Left ventricle myocardium superior (tissue), 1 donor: Measurements from ENCODE around the gene VSTM2L. TPM values are rescaled to one million over a fixed set of nuclear protein-coding genes. Genes with fewer than 3 reads are reported as not detected.
A peak's percentile ranks its signal among the peaks of the same experiment; 100 is the strongest.

Experiments
- ATAC-seq: fragments of 200-7000 bp; cut with Tn5 transposase; one replicate; pipeline ENCODE4 v1.9.1; 2020; ENCODE audit warnings: mild to moderate bottlenecking, moderate library complexity
- DNase-seq: peaks from one replicate; pipeline ENCODE4 v3.0.0-alpha.2; 2020
- intact Hi-C: fragments of 100-400 bp; cut with micrococcal nuclease; formaldehyde crosslinking; loops from one replicate; pipeline ENCODE4 v1.11.0; 2022
- total RNA-seq: library from RNA; stranded (reverse); fragmentation: NEBNext Ultra II Directional; extraction: Animal tissue kit (Norgen Biotek cat#: 25700); gene quantifications from one replicate; pipeline ENCODE4 v1.2.1, GENCODE V29; 2021
- donor health status: DM: no; HTN: yes; CAD: no; lungs with severe emphysema.

The VSTM2L gene
- total RNA-seq, 1 donor from 2014 or later, result 10.3 TPM

DNA sequence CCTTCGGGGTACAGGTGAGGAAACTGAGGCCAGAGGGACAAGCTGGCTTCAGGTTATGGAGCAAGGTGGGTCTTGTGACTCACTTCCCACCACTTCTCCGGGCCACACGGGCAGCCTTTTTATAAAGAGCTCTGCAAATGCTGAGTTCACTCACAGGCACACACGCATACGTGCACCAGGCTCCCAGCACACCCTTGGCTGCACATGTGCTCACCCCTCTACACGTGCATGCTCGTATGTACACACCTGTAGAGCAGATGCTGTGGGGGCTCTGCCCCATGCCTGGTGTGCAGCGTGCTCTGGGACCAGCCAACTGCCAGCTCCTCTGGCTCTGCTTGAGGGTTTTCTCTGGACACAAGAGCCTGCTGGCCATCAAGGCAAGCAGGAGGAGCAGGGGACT, 29.1 kb downstream of the VSTM2L start:
- intact Hi-C loops, result no loop called here
- no peak for ATAC-seq
- DNase-seq, result no peak

DNA sequence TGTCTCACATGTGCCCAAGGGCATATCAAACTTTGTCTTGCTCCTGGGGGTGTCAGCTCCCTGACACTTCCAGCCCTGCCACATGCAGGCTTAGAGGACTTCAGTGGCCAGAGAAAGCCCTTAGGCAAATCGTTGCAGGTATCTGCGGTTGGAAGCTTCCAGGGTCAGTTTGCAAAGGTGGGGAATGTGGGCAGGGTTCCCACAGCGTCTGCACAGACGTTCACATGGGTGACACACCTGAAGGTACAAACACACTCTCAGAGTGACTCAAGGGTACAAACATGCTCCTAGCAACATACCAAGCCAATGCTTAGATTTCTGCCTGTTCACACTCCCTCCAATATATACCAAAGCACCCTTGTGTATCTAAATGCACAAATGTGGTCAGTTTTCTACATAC, 30.0 kb downstream of the VSTM2L start:
- intact Hi-C loops, result no loop called here
- DNase-seq (no peak), ATAC-seq (no peak)

DNA sequence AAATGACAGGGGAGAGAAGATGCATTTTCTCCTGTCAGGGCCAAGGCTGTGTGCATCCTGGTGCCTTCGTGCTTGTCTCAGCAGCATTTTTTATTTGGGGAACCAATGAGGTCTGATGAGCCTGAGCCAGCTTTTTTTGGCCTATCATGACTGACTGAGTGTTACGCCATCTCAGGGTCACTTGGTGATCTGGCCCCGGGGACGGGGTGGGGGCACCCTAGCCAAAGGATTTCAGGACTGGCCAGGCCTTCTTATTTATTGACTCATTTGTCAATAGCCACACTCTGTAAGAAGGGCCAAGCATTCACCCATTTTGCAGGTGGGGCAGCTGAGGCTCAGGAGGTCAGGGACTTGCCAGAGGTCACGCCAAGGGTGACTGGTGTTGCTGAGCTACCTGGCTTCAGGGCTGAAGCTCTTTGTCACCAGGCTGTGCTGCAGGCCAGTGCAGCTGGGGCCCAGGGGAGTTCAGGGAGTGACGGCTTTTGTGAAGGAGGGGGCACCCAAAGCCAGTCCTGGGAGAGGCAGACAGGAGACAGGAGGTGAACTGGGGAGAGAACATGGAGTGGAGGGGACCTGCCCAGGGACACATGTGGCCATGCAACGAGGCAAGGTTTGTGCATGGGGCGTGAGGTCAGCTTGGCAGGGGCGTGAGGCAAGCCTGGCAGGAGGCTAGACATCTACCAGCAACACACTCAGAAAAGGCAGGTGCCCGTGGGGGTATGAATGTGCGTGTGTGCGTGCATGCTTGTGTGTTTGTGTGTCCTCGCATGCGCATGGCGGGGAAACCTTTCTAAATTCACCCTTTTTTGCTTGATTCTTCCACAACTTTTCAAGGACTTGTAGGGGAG, 31.1 kb downstream of the VSTM2L start:
- no peak for DNase-seq
- intact Hi-C loops, result no loop called here
- ATAC-seq, result no peak

DNA sequence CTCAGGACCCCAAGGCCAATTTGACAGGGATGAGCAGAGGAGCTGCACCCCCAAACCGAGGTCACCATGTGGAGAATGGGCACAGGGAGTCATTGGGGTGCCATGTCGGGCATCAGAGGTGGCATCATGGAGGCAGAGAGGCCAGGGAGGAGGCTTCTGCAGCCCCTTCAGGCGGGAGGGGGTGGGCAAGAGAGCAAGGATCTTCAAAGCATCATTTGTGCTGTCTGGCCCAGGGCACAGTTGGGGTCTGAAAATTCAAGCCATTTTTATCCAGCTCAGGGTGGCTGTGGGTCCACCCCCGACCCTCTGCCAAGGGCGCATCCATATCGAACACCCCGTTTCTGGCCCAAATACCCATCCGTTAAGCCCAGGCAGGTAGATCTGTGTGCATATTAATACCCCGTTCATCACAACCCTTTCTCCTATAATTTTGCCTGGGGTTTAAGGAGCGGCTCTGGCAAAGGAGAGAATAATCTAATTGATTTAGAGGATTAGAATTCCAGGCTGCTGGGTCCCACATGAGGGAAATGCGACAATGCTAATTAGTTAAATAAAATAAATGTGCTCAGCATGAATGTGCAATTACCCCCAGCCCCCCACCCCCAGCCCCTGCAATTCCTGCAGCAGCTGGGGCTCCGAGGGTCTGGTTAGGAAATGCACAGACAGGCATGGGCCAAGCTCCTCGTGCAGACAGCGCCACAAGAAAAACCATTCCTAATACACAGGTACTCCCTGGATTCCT, 31.9 kb downstream of the VSTM2L start:
- intact Hi-C loops, result no loop called here
- DNase-seq, result no peak
- no peak for ATAC-seq

DNA sequence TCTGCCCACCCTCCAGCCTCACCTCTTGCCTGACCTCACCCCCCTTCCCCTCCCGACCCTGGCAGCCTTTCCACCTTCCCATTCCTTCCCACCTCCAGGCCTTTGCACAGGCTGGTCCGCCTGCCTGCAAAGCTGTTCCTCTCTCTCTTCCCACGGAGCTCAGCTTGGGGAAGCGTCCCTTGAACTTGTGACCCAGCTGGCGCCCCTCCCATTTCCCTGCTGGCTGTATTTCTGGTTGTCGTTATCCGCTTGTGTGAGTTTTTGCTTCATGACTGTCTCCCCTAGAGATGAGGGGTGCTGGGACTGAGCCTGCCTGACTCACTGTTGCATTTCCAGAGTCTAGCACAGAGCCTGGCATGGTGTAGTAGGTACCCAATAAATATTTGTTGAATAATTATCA, 32.5 kb downstream of the VSTM2L start:
- intact Hi-C loops, result no loop called here
- no peak for ATAC-seq
- DNase-seq, result no peak

DNA sequence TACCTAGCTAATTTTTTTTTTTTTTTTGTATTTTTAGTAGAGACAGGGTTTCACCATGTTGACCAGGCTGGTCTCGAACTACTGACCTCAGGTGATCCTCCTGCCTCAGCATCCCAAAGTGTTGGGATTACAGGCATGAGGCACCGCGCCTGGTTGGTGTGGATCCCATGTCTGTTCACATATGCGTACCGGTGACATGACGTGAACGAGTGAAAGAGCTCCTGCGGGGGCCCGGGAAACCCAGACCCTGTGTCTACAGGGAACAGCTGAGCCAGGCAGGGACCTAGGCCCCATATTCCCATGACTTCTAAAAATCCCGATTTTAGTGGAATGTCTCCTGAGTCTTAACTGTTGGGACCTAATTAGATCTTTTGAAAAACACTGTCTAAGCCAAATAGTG, 33.1 kb downstream of the VSTM2L start:
- ATAC-seq, result no peak
- intact Hi-C loops, result no loop called here

DNA sequence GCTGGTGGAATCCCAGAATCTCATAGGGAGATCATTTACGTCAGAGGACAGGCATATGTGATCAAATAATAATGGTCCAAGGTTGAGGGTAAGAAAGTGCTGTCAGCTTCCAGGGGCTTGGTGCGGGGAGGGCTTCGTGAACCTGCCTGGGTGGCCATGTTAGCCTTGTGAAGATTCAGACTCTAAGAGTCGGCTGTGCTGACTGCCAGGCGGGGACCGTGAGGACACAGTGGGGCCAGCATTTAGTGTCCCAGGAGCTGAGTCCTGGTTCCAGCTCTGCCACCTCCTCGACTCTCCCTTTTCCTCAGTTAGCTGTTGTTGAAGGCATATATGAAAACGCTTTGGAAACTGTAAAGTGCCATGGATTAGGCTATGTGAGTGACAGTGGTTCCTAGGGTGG, 33.5 kb downstream of the VSTM2L start:
- no peak for DNase-seq
- ATAC-seq, result no peak

More for the DNA sequence above, 33.1 kb downstream of the VSTM2L start:
- no peak for DNase-seq

DNA sequence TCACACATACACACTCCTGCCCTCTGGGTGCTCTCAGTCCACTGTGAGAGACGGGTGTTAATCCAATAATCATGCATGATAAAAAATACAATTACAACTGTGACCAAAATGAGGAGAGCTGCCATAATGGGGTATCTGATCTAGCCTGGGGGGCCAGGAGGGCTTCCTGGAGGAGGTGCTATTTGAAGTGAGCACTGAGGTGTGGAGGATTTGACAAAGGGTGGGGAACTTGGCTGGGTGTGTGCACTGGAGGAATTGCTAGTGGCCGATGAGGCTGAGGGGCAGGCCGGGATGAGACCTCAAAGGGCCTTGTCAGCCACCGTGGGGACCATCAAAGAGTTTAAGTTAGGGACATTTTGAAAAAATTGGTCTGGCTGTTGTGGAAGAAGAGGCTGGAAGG, 34.8 kb downstream of the VSTM2L start:
- DNase-seq (no peak), ATAC-seq (no peak)
- intact Hi-C loops, result no loop called here

More for the DNA sequence above, 33.5 kb downstream of the VSTM2L start:
- intact Hi-C loops, result no loop called here

DNA sequence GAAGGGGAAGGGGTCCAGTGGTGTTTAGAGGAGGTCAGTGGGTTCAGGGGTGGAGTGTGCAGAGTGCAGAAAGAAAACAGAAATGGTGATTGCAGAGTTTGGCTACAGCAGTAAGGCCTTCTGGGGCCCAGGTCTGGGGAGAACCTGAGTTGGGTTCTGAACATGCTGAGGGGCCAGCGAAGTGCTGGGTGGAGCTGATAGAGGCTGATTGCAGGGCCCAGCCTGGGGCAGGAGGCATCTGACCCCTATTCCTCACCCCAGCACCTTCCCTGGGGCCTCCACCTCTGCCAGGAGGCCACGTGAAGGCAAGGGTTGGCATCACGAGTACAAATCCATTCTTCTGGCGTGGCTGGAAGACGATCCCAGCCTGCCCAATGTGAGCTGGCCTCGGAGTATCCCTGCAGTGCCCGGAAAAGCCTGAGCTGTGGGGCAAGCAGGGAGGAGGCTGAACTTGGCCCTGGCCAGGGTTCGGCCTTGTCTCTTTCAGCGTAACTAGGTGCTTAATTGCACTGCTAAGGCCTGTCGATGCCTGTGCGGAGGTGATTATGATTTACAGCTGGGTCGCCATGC, 35.3 kb downstream of the VSTM2L start:
- ATAC-seq, result no peak
- intact Hi-C loops, result no loop called here
- DNase-seq, result no peak

DNA sequence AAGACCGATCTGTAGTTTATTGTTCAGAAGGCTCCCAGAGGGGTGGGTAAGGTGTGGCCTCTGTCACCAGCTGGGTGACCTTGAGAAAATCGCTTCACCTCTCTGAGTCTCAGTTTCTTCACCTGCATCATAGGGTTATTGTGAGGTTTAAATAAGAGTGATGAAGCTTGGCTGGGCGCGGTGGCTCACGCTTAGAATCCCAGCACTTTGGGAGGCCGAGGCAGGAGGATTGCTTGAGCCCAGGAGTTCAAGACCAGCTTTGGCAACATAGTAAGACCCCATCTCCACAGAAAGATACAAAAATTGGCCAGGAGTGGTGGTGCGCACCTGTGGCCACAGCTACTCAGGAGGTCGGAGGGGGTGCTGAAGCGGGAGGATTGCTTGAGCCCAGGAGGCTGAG, 36.0 kb downstream of the VSTM2L start:
- intact Hi-C loops, result no loop called here
- no peak for ATAC-seq
- no peak for DNase-seq

DNA sequence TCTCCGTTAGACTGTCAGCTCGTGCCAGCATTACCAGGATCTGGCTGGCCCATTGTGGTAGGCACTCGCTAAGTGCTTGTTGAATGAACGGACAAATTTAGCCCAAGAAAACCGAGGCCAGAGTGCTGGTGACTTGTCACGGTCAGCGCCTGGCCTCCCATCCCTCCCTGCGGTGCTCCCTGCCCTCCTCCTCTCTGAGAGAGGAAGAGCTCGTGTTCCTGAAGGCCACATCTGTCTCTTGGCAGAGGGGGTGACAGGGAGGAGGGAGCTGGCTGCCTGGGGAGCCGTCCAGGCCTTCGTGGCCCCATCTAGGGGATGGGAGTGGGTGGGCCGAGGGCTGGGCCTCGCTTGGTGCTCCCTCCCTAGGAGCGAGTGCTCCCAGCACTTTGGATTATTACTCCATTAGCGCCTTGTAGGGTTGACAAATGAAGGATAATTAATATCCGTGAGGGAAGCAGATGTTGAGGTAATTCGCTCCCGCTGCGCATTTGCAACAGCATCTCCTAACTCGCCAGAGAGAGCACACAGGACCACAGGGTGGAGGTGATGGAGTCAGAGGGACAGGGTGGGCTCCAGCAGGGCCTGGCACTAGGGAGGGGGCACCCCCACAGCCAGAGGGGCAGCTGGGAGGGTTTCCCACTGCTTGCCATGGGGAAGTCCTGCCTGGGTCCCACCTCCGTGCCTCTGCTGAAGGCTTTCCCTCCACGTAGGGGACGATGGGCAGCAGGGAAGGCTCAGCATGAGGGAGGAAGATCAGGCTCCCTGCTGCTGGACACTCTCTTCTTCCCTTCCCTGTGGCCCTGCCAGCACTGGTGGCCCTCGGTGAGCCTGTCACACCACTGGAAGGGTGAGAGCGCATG, 37.0 kb downstream of the VSTM2L start:
- DNase-seq (no peak), ATAC-seq (no peak)
- intact Hi-C loops, result no loop called here

DNA sequence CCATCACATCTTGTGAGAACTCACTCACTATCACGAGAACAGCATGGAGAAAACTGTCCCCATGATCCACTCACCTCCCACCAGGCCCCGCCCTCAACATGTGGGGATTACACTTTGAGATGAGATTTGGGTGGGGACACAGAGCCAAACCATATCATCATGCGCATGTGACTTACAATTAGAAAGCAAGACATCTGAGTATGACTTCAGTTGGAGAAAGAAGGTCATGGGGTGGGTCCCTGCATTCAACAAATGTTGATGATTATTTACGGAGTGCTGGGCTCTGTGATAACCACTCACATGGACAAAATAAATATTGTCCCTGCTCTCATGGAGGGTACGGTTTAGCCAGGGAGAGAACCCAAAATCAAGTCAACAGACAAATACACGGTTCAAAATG, 37.9 kb downstream of the VSTM2L start:
- DNase-seq, result no peak
- intact Hi-C loops, result no loop called here
- ATAC-seq, result no peak

DNA sequence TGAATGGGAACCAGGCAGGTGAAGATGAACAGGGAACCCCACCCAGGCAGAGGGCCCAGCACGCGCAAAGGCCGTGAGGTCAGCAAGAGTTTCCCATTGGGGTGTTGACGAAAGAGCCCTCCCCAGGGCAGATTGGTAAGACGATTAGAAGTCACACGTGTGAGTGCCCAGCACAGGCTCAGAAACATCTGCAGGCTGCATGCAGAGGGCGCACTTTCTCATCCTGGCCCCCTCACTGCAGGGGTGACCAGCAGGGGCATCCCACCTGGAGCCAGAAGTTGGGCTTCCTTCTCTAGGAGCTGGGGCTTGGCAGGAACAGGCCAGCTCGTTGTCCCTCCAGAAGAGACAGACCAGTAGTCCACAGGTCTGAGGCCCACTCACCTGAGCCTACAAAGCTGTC, 38.4 kb downstream of the VSTM2L start:
- DNase-seq (no peak), ATAC-seq (peak; percentile 13)
- intact Hi-C loops, result no loop called here

DNA sequence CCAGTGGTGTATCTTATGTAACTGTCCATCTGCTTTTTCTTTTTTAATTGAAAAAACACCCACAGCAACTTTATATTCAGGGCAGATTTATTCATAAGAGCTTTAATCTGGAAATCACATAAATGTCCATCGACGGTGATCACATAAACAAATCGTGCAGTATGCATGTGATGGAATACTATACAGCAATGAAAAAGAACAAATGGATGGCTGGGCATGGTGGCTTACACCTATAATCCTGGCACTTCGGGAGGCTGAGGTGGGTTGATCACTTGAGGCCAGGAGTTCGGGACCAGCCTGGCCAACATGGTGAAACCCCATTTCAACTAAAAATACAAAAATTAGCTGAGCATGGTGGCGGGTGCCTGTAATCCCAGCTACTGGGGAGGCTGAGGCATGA, 39.1 kb downstream of the VSTM2L start:
- no peak for DNase-seq
- intact Hi-C loops, result no loop called here
- ATAC-seq, result no peak

DNA sequence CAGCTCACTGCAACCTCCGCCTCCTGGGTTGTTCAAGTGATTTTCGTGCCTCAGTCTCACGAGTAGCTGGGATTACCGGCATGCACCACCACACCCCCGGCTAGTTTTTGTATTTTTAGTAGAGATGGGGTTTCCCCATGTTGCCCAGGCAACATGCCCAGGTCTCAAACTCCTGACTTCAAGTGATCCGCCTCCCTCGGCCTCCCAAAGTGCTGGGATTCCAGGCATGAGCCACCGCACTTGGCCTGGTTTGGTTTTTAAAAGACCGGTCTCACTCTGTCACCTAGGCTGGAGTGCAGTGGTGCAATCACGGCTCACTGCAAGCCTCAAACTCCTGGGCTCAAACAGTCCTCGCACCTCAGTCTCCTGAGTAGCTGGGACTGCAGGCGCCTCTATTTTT, 40.1 kb downstream of the VSTM2L start:
- intact Hi-C loops, result no loop called here
- DNase-seq (no peak), ATAC-seq (no peak)

DNA sequence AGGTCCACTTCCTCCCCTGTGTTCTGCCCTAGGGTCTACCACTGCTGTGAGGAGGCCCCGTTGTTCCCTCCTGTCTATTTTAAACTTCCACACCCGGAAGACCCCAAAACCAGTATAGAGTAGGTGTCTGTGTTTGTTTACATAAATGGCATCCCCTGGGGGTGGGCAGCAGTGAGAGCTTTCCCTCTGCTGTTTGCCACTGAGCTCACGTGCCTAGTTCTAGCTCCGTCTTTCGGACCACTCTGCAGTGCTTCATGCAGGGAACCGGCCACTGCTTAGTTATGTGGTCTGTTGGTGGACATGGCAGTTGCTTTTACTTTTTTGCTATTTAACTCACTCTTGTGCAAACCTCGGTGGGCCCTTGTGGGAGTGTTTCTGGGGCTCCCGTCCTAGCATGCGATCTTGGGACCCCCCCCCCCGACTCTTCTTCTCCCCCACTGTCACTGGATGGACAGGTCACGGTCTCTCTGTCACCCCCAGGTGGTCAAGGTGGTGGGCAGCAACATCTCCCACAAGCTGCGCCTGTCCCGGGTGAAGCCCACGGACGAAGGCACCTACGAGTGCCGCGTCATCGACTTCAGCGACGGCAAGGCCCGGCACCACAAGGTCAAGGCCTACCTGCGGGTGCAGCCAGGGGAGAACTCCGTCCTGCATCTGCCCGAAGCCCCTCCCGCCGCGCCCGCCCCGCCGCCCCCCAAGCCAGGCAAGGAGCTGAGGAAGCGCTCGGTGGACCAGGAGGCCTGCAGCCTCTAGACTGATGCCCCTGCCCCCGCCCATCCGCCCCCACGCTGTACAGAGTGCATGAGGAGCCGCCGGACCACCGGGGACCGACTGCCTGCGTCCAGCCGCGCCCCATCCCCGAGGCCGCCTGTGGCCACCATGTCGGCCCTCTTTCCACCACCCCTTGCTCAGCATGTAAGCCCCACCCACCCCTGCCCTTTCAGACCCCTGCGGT, 40.9 kb downstream of the VSTM2L start:
- DNase-seq (no peak), ATAC-seq (no peak)
- intact Hi-C loops, result no loop called here

DNA sequence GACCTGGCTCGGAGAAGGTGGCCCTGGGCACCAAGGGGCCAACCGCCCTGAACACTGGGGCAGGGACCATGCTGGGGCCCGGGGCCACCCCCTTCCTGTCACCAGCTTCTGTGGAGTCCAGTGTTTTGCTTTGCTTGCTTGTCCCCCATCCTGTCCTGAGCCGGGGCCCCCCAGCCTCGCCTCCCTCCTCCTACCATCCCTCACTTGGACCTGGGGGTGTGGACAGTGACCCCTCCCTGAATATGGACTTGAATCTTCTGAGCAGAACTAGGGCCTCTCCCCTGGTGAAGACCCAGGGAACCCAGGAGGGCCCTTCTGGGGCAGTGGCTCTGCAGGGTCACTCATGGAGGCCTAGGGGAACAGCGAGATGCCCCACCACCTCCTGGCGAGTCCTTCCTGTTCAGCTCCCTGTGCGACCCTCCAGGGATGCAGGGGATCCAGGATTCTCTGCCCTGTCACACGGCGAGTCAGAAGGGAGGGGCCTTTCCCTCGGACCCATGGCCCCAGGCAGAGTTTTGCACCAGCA, 41.6 kb downstream of the VSTM2L start:
- no peak for ATAC-seq
- intact Hi-C loops, result no loop called here
- no peak for DNase-seq

DNA sequence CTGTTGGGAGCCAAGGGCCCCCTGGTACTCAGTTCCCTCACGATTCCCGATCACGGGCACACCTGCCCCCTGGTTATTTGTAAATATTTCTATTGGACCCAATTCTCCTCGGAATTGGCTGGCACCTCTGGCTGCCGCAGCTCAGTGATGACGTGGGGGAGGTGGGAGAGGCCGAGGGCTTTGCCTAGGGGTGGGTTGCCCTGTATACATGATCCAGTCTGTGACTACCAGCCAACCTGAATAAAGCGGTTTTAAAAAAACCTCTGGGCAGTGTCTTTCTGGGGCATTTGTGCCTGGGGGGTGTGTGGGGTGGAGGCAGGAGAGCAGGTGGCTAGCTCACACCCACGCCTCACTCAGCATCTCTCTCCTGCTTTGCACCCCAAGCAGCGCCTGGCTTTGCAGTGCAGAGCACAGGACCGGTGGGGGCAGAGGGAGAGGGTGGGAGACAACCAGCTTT, 42.2 kb downstream of the VSTM2L start:
- intact Hi-C loops, result no loop called here
- ATAC-seq (no peak), DNase-seq (no peak)
